Measurements from ENCODE around the gene NSUN6.

The NSUN6 gene

GRCh38 chr10:18523858-18524257, 127.5 kb downstream of the NSUN6 start:
- Histone ChIP-seq H3K4me3 (ENCODE audit: low read depth in 1 of 2, low read length in 2 of 2) (no peak overlapping the region), H3K27me3 (ENCODE audit: low read depth, low read length) (no peaks in the 10 kb centered on the region), H3K27ac (ENCODE audit: low read length) (no peak overlapping the region), H3K36me3 (ENCODE audit: control insufficient read depth in 1 of 2, insufficient read depth in 2 of 2, low read length in 2 of 2) (peaks cover 12 to 23% of the 10 kb centered on the region in 2 donors), H3K9me3 (ENCODE audit: control insufficient read depth in 1 of 2, low read length in 2 of 2) (no peaks in the 10 kb centered on the region), H3K4me1 (ENCODE audit: control insufficient read depth in 1 of 2, insufficient read depth in 2 of 2, low read length in 2 of 2) (peaks cover 0 to 20% of the 10 kb centered on the region in 2 donors)

- Histone ChIP-seq H3K4me1 (ENCODE audit: control insufficient read depth in 1 of 2, insufficient read depth in 2 of 2, low read length in 2 of 2) (peaks cover 0 to 17% of the 10 kb centered on the region in 2 donors), H3K4me3 (ENCODE audit: low read depth in 1 of 2, low read length in 2 of 2) (no peak overlapping the region), H3K27me3 (ENCODE audit: low read depth, low read length) (no peaks in the 10 kb centered on the region), H3K27ac (ENCODE audit: low read length) (no peak overlapping the region), H3K9me3 (ENCODE audit: control insufficient read depth in 1 of 2, low read length in 2 of 2) (no peaks in the 10 kb centered on the region), H3K36me3 (ENCODE audit: control insufficient read depth in 1 of 2, insufficient read depth in 2 of 2, low read length in 2 of 2) (peaks cover 12 to 31% of the 10 kb centered on the region in 2 donors)
Observed at GRCh38 chr10:18523025-18523424, 128.4 kb downstream of the NSUN6 start.

GRCh38 chr10:18516851-18517250, 134.5 kb downstream of the NSUN6 start:
- Histone ChIP-seq H3K27me3 (ENCODE audit: low read depth, low read length) (no peaks in the 10 kb centered on the region), H3K36me3 (ENCODE audit: control insufficient read depth in 1 of 2, insufficient read depth in 2 of 2, low read length in 2 of 2) (peaks cover 8 to 46% of the 10 kb centered on the region in 2 donors), H3K9me3 (ENCODE audit: control insufficient read depth in 1 of 2, low read length in 2 of 2) (no peaks in the 10 kb centered on the region), H3K4me3 (ENCODE audit: low read depth in 1 of 2, low read length in 2 of 2) (no peak overlapping the region), H3K27ac (ENCODE audit: low read length) (no peak overlapping the region), H3K4me1 (ENCODE audit: control insufficient read depth in 1 of 2, insufficient read depth in 2 of 2, low read length in 2 of 2) (no peaks in the 10 kb centered on the region)

- no peak overlapping the region for H3K27ac ChIP-seq (ENCODE audit: low read length)
- no peaks in the 10 kb centered on the region for H3K4me1 ChIP-seq (ENCODE audit: control insufficient read depth in 1 of 2, insufficient read depth in 2 of 2, low read length in 2 of 2)
- H3K4me3 ChIP-seq (ENCODE audit: low read depth in 1 of 2, low read length in 2 of 2), result no peak overlapping the region
- H3K36me3 ChIP-seq (ENCODE audit: control insufficient read depth in 1 of 2, insufficient read depth in 2 of 2, low read length in 2 of 2), result peaks cover 0 to 30% of the 10 kb centered on the region in 2 donors
- H3K9me3 ChIP-seq (ENCODE audit: control insufficient read depth in 1 of 2, low read length in 2 of 2), result no peaks in the 10 kb centered on the region
- no peaks in the 10 kb centered on the region for H3K27me3 ChIP-seq (ENCODE audit: low read depth, low read length)
Observed at GRCh38 chr10:18514537-18514936, 136.8 kb downstream of the NSUN6 start.

- no peaks in the 10 kb centered on the region for H3K27me3 ChIP-seq (ENCODE audit: low read depth, low read length)
- H3K4me3 ChIP-seq (ENCODE audit: low read depth in 1 of 2, low read length in 2 of 2), result no peak overlapping the region
- H3K4me1 ChIP-seq (ENCODE audit: control insufficient read depth in 1 of 2, insufficient read depth in 2 of 2, low read length in 2 of 2), result no peaks in the 10 kb centered on the region
- no peaks in the 10 kb centered on the region for H3K9me3 ChIP-seq (ENCODE audit: control insufficient read depth in 1 of 2, low read length in 2 of 2)
- no peak overlapping the region for H3K27ac ChIP-seq (ENCODE audit: low read length)
- peaks cover 0 to 8% of the 10 kb centered on the region in 2 donors for H3K36me3 ChIP-seq (ENCODE audit: control insufficient read depth in 1 of 2, insufficient read depth in 2 of 2, low read length in 2 of 2)
Observed at GRCh38 chr10:18508587-18508986, 142.8 kb downstream of the NSUN6 start.

GRCh38 chr10:18505456-18506118, 145.8 kb downstream of the NSUN6 start:
- Histone ChIP-seq H3K27ac (ENCODE audit: low read length) (no peak overlapping the region), H3K27me3 (ENCODE audit: low read depth, low read length) (no peaks in the 10 kb centered on the region), H3K4me3 (ENCODE audit: low read depth in 1 of 2, low read length in 2 of 2) (no peak overlapping the region)

GRCh38 chr10:18504161-18504560, 147.2 kb downstream of the NSUN6 start:
- no peak overlapping the region for H3K27ac ChIP-seq (ENCODE audit: low read length)
- H3K27me3 ChIP-seq (ENCODE audit: low read depth, low read length), result no peaks in the 10 kb centered on the region
- H3K36me3 ChIP-seq (ENCODE audit: control insufficient read depth in 1 of 2, insufficient read depth in 2 of 2, low read length in 2 of 2), result peaks cover 0 to 4% of the 10 kb centered on the region in 2 donors
- no peak overlapping the region for H3K4me3 ChIP-seq (ENCODE audit: low read depth in 1 of 2, low read length in 2 of 2)
- H3K9me3 ChIP-seq (ENCODE audit: control insufficient read depth in 1 of 2, low read length in 2 of 2), result no peaks in the 10 kb centered on the region
- no peaks in the 10 kb centered on the region for H3K4me1 ChIP-seq (ENCODE audit: control insufficient read depth in 1 of 2, insufficient read depth in 2 of 2, low read length in 2 of 2)

More at GRCh38 chr10:18505456-18506118, 145.8 kb downstream of the NSUN6 start:
- H3K36me3 ChIP-seq (ENCODE audit: control insufficient read depth in 1 of 2, insufficient read depth in 2 of 2, low read length in 2 of 2), result peaks cover 0 to 4% of the 10 kb centered on the region in 2 donors
- H3K9me3 ChIP-seq (ENCODE audit: control insufficient read depth in 1 of 2, low read length in 2 of 2), result no peaks in the 10 kb centered on the region
- H3K4me1 ChIP-seq (ENCODE audit: control insufficient read depth in 1 of 2, insufficient read depth in 2 of 2, low read length in 2 of 2), result no peaks in the 10 kb centered on the region

GRCh38 chr10:18501629-18502028, 149.8 kb downstream of the NSUN6 start:
- H3K36me3 ChIP-seq (ENCODE audit: control insufficient read depth in 1 of 2, insufficient read depth in 2 of 2, low read length in 2 of 2), result no peaks in the 10 kb centered on the region
- no peak overlapping the region for H3K27ac ChIP-seq (ENCODE audit: low read length)
- H3K4me3 ChIP-seq (ENCODE audit: low read depth in 1 of 2, low read length in 2 of 2), result no peak overlapping the region
- H3K4me1 ChIP-seq (ENCODE audit: control insufficient read depth in 1 of 2, insufficient read depth in 2 of 2, low read length in 2 of 2), result no peaks in the 10 kb centered on the region
- H3K9me3 ChIP-seq (ENCODE audit: control insufficient read depth in 1 of 2, low read length in 2 of 2), result no peaks in the 10 kb centered on the region
- H3K27me3 ChIP-seq (ENCODE audit: low read depth, low read length), result no peaks in the 10 kb centered on the region

- Histone ChIP-seq H3K9me3 (ENCODE audit: control insufficient read depth in 1 of 2, low read length in 2 of 2) (no peaks in the 10 kb centered on the region), H3K4me3 (ENCODE audit: low read depth in 1 of 2, low read length in 2 of 2) (no peak overlapping the region), H3K27ac (ENCODE audit: low read length) (no peak overlapping the region), H3K27me3 (ENCODE audit: low read depth, low read length) (no peaks in the 10 kb centered on the region), H3K4me1 (ENCODE audit: control insufficient read depth in 1 of 2, insufficient read depth in 2 of 2, low read length in 2 of 2) (no peaks in the 10 kb centered on the region), H3K36me3 (ENCODE audit: control insufficient read depth in 1 of 2, insufficient read depth in 2 of 2, low read length in 2 of 2) (no peaks in the 10 kb centered on the region)
Observed at GRCh38 chr10:18501198-18501597, 150.2 kb downstream of the NSUN6 start.

- H3K27me3 ChIP-seq (ENCODE audit: low read depth, low read length), result no peaks in the 10 kb centered on the region
- no peak overlapping the region for H3K27ac ChIP-seq (ENCODE audit: low read length)
- H3K36me3 ChIP-seq (ENCODE audit: control insufficient read depth in 1 of 2, insufficient read depth in 2 of 2, low read length in 2 of 2), result no peaks in the 10 kb centered on the region
- no peaks in the 10 kb centered on the region for H3K4me1 ChIP-seq (ENCODE audit: control insufficient read depth in 1 of 2, insufficient read depth in 2 of 2, low read length in 2 of 2)
- H3K4me3 ChIP-seq (ENCODE audit: low read depth in 1 of 2, low read length in 2 of 2), result no peak overlapping the region
- H3K9me3 ChIP-seq (ENCODE audit: control insufficient read depth in 1 of 2, low read length in 2 of 2), result no peaks in the 10 kb centered on the region
Observed at GRCh38 chr10:18500576-18500975, 150.8 kb downstream of the NSUN6 start.

- Histone ChIP-seq H3K4me1 (ENCODE audit: control insufficient read depth in 1 of 2, insufficient read depth in 2 of 2, low read length in 2 of 2) (no peaks in the 10 kb centered on the region), H3K27me3 (ENCODE audit: low read depth, low read length) (no peaks in the 10 kb centered on the region), H3K9me3 (ENCODE audit: control insufficient read depth in 1 of 2, low read length in 2 of 2) (no peaks in the 10 kb centered on the region), H3K27ac (ENCODE audit: low read length) (no peak overlapping the region), H3K36me3 (ENCODE audit: control insufficient read depth in 1 of 2, insufficient read depth in 2 of 2, low read length in 2 of 2) (no peaks in the 10 kb centered on the region), H3K4me3 (ENCODE audit: low read depth in 1 of 2, low read length in 2 of 2) (no peak overlapping the region)
Observed at GRCh38 chr10:18498998-18499397, 152.4 kb downstream of the NSUN6 start.

- no peaks in the 10 kb centered on the region for H3K4me1 ChIP-seq (ENCODE audit: control insufficient read depth in 1 of 2, insufficient read depth in 2 of 2, low read length in 2 of 2)
- no peaks in the 10 kb centered on the region for H3K9me3 ChIP-seq (ENCODE audit: control insufficient read depth in 1 of 2, low read length in 2 of 2)
- no peaks in the 10 kb centered on the region for H3K36me3 ChIP-seq (ENCODE audit: control insufficient read depth in 1 of 2, insufficient read depth in 2 of 2, low read length in 2 of 2)
- no peak overlapping the region for H3K4me3 ChIP-seq (ENCODE audit: low read depth in 1 of 2, low read length in 2 of 2)
- H3K27ac ChIP-seq (ENCODE audit: low read length), result no peak overlapping the region
- H3K27me3 ChIP-seq (ENCODE audit: low read depth, low read length), result no peaks in the 10 kb centered on the region
Observed at GRCh38 chr10:18497806-18498369, 153.5 kb downstream of the NSUN6 start.
